ENCODE results near the gene GLI2.

Gene GLI2

GRCh38 chr2:120747281-120747680, 11.6 kb downstream of the GLI2 start:
- peaks cover 6% of the 10 kb centered on the region for H3K27me3 ChIP-seq (replicated peaks; ENCODE audit: insufficient read depth, low read length)
- TF ChIP-seq, protein P1, sequence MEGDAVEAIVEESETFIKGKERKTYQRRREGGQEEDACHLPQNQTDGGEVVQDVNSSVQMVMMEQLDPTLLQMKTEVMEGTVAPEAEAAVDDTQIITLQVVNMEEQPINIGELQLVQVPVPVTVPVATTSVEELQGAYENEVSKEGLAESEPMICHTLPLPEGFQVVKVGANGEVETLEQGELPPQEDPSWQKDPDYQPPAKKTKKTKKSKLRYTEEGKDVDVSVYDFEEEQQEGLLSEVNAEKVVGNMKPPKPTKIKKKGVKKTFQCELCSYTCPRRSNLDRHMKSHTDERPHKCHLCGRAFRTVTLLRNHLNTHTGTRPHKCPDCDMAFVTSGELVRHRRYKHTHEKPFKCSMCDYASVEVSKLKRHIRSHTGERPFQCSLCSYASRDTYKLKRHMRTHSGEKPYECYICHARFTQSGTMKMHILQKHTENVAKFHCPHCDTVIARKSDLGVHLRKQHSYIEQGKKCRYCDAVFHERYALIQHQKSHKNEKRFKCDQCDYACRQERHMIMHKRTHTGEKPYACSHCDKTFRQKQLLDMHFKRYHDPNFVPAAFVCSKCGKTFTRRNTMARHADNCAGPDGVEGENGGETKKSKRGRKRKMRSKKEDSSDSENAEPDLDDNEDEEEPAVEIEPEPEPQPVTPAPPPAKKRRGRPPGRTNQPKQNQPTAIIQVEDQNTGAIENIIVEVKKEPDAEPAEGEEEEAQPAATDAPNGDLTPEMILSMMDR (IDR thresholded peaks at IDR 0.05; ENCODE audit: low read length), result no peak
- TF ChIP-seq EZH2phosphoT487 (IDR thresholded peaks at IDR 0.05; ENCODE audit: low read length), result no peak
- no peak for TF ChIP-seq EZH2 (optimal IDR thresholded peaks at IDR 0.05; ENCODE audit: low read depth, low read length)
- no peaks in the 10 kb centered on the region for H3K79me2 ChIP-seq (ENCODE audit: low read length)

DNA sequence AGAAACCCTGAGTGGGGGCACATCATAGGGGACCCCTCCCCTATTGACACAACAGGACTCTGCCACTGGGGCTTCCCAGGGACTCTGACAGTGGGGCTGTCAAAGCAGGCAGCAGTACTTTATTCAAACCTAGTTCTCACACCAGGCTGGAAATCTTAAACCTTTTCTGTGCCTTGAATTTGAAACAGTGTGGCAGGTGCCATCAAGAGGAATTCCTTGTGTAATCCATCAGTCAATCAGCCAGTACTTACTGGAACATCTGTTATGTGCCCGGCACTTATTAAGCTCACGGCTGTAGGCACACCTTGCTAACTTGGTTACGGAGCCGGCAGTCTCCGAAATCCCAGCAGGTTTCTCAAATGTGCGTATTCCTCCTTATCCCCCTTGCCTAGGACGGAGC, 12.0 kb downstream of the GLI2 start:
- no peaks in the 10 kb centered on the region for H3K36me3 ChIP-seq (replicated peaks; ENCODE audit: insufficient read depth, low read length)
- no peak overlapping the region for H3K27ac ChIP-seq (ENCODE audit: low read length)
- H3K4me3 ChIP-seq (ENCODE audit: low read length), result no peak overlapping the region
- H3F3A ChIP-seq (ENCODE audit: insufficient read depth, low read length), result no peaks in the 10 kb centered on the region
- H3K9me2 ChIP-seq (replicated peaks; ENCODE audit: insufficient read depth, low read length), result no peaks in the 10 kb centered on the region
- H4K20me1 ChIP-seq (ENCODE audit: insufficient read depth, low read length), result no peaks in the 10 kb centered on the region
- no peaks in the 10 kb centered on the region for H3K9me3 ChIP-seq (replicated peaks; ENCODE audit: insufficient read depth, low read length)
- no peaks in the 10 kb centered on the region for H3K4me1 ChIP-seq (ENCODE audit: low read length)
- peaks cover 4% of the 10 kb centered on the region for H3K27me3 ChIP-seq (replicated peaks; ENCODE audit: insufficient read depth, low read length)
- TF ChIP-seq EZH2 (optimal IDR thresholded peaks at IDR 0.05; ENCODE audit: low read depth, low read length), result no peak
- TF ChIP-seq, protein P1 (IDR thresholded peaks at IDR 0.05; ENCODE audit: low read length), result no peak
- TF ChIP-seq EZH2phosphoT487 (IDR thresholded peaks at IDR 0.05; ENCODE audit: low read length), result no peak
- H3K4me2 ChIP-seq (ENCODE audit: low read depth, low read length), result no peak overlapping the region
- no peak overlapping the region for H3K9ac ChIP-seq (ENCODE audit: low read length)
- no peak overlapping the region for H2AFZ ChIP-seq (ENCODE audit: low read length)
- no peaks in the 10 kb centered on the region for H3K79me2 ChIP-seq (ENCODE audit: low read length)
- DNase-seq, result no peak

More at GRCh38 chr2:120747281-120747680, 11.6 kb downstream of the GLI2 start:
- no peaks in the 10 kb centered on the region for H3K9me3 ChIP-seq (replicated peaks; ENCODE audit: insufficient read depth, low read length)
- H3K9me2 ChIP-seq (replicated peaks; ENCODE audit: insufficient read depth, low read length), result no peaks in the 10 kb centered on the region
- no peak overlapping the region for H3K4me2 ChIP-seq (ENCODE audit: low read depth, low read length)
- H4K20me1 ChIP-seq (ENCODE audit: insufficient read depth, low read length), result no peaks in the 10 kb centered on the region
- H3K4me3 ChIP-seq (ENCODE audit: low read length), result no peak overlapping the region
- H3K4me1 ChIP-seq (ENCODE audit: low read length), result no peaks in the 10 kb centered on the region
- H2AFZ ChIP-seq (ENCODE audit: low read length), result no peak overlapping the region
- no peak overlapping the region for H3K27ac ChIP-seq (ENCODE audit: low read length)
- H3F3A ChIP-seq (ENCODE audit: insufficient read depth, low read length), result no peaks in the 10 kb centered on the region
- no peak overlapping the region for H3K9ac ChIP-seq (ENCODE audit: low read length)
- no peak for DNase-seq
- H3K36me3 ChIP-seq (replicated peaks; ENCODE audit: insufficient read depth, low read length), result no peaks in the 10 kb centered on the region

DNA sequence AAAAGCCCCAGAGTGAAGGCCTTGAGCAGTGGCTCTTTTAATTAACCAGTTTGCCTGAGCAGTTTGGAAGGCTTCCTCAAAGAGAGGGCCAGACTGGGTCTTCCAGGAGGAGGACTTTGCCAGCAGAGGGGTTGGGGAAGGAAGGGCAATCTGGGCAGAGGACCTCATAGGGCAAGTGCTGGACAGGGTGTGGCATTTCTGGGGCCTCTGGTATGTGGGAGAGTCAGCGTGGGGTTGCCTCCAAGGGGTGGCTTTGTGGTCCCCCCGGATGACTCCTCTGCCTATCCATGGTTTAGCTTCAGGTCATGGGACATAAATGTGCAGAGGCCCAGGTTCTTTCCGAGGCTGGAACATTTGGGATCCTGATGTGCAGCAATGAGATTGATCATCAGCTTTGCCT, 12.6 kb downstream of the GLI2 start:
- no peaks in the 10 kb centered on the region for H3F3A ChIP-seq (ENCODE audit: insufficient read depth, low read length)
- no peak for DNase-seq
- H3K9me2 ChIP-seq (replicated peaks; ENCODE audit: insufficient read depth, low read length), result no peaks in the 10 kb centered on the region
- H3K4me3 ChIP-seq (ENCODE audit: low read length), result no peak overlapping the region
- H2AFZ ChIP-seq (ENCODE audit: low read length), result no peak overlapping the region
- no peak overlapping the region for H3K9ac ChIP-seq (ENCODE audit: low read length)
- H3K79me2 ChIP-seq (ENCODE audit: low read length), result no peaks in the 10 kb centered on the region
- no peak overlapping the region for H3K4me2 ChIP-seq (ENCODE audit: low read depth, low read length)
- no peaks in the 10 kb centered on the region for H3K27me3 ChIP-seq (replicated peaks; ENCODE audit: insufficient read depth, low read length)
- no peaks in the 10 kb centered on the region for H3K36me3 ChIP-seq (replicated peaks; ENCODE audit: insufficient read depth, low read length)
- no peaks in the 10 kb centered on the region for H3K9me3 ChIP-seq (replicated peaks; ENCODE audit: insufficient read depth, low read length)
- H3K4me1 ChIP-seq (ENCODE audit: low read length), result no peaks in the 10 kb centered on the region
- TF ChIP-seq, protein P1 (IDR thresholded peaks at IDR 0.05; ENCODE audit: low read length), result no peak
- TF ChIP-seq EZH2phosphoT487 (IDR thresholded peaks at IDR 0.05; ENCODE audit: low read length), result no peak
- TF ChIP-seq EZH2 (optimal IDR thresholded peaks at IDR 0.05; ENCODE audit: low read depth, low read length), result no peak
- no peaks in the 10 kb centered on the region for H4K20me1 ChIP-seq (ENCODE audit: insufficient read depth, low read length)
- no peak overlapping the region for H3K27ac ChIP-seq (ENCODE audit: low read length)

All from MM.1S (cell line).